Measurements from ENCODE around the gene SCGB3A1. TPM values are rescaled to one million over a fixed set of nuclear protein-coding genes. Genes with fewer than 3 reads are reported as not detected.

SCGB3A1 gene
- total RNA-seq = 0.74 and 0.85 TPM in 2 replicates

- peak; percentile 23 for DNase-seq
Observed at GRCh38 chr5:180591311-180591887, at the start of gene SCGB3A1. Gene SCGB3A1, minus strand, starts transcription at chr5:180591499. Its CDS starts 37 bp downstream, at chr5:180591462.

GRCh38 chr5:180640611-180640860 lies 49.2 kb upstream of the SCGB3A1 start:
- no peak for DNase-seq

GRCh38 chr5:180639741-180640610 lies 48.7 kb upstream of the SCGB3A1 start:
- no peak for DNase-seq

- DNase-seq = no peak
Observed at GRCh38 chr5:180639287-180639686, 48.0 kb upstream of the SCGB3A1 start.

GRCh38 chr5:180637962-180638680 lies 46.8 kb upstream of the SCGB3A1 start:
- DNase-seq = no peak

- DNase-seq = peak; percentile 76
Observed at GRCh38 chr5:180636403-180637075, 45.2 kb upstream of the SCGB3A1 start.

GRCh38 chr5:180636016-180636402 lies 44.7 kb upstream of the SCGB3A1 start:
- no peak for DNase-seq

- no peak for DNase-seq
Observed at GRCh38 chr5:180633283-180634177, 42.2 kb upstream of the SCGB3A1 start.

- DNase-seq = no peak
Observed at GRCh38 chr5:180632768-180633167, 41.5 kb upstream of the SCGB3A1 start.

GRCh38 chr5:180631549-180632383 lies 40.5 kb upstream of the SCGB3A1 start:
- no peak for DNase-seq

- DNase-seq = no peak
Observed at GRCh38 chr5:180630426-180630825, 39.1 kb upstream of the SCGB3A1 start.

- DNase-seq = no peak
Observed at GRCh38 chr5:180629831-180630382, 38.6 kb upstream of the SCGB3A1 start.

- no peak for DNase-seq
Observed at GRCh38 chr5:180628827-180629750, 37.8 kb upstream of the SCGB3A1 start.

- DNase-seq = no peak
Observed at GRCh38 chr5:180628211-180628610, 36.9 kb upstream of the SCGB3A1 start.

GRCh38 chr5:180627386-180628120 lies 36.3 kb upstream of the SCGB3A1 start:
- no peak for DNase-seq

- DNase-seq = no peak
Observed at GRCh38 chr5:180626661-180627385, 35.5 kb upstream of the SCGB3A1 start.

- DNase-seq = no peak
Observed at GRCh38 chr5:180625791-180626660, 34.7 kb upstream of the SCGB3A1 start.
